Measurements from ENCODE around the gene PDIK1L.

Gene PDIK1L

GRCh38 chr1:26170472-26170821 lies 58.8 kb downstream of the PDIK1L start:
- no peak for DNase-seq (ENCODE audit: low read depth, low spot score)

- no peak for DNase-seq (ENCODE audit: low read depth, low spot score)
Observed at GRCh38 chr1:26171084-26172072, 59.8 kb downstream of the PDIK1L start, which contains the start of gene ZNF593OS. TSS of gene ZNF593OS (minus strand) at chr1:26171832. CDS start at chr1:26171661, 171 bp downstream.
